ENCODE data around the gene DPEP3. TPM values are rescaled to one million over a fixed set of nuclear protein-coding genes. Genes with fewer than 3 reads are reported as not detected.
A peak's percentile ranks its signal among the peaks of the same experiment; 100 is the strongest.

Gene DPEP3
- total RNA-seq, 1 experiment from 2014 or later = not detected

DNA sequence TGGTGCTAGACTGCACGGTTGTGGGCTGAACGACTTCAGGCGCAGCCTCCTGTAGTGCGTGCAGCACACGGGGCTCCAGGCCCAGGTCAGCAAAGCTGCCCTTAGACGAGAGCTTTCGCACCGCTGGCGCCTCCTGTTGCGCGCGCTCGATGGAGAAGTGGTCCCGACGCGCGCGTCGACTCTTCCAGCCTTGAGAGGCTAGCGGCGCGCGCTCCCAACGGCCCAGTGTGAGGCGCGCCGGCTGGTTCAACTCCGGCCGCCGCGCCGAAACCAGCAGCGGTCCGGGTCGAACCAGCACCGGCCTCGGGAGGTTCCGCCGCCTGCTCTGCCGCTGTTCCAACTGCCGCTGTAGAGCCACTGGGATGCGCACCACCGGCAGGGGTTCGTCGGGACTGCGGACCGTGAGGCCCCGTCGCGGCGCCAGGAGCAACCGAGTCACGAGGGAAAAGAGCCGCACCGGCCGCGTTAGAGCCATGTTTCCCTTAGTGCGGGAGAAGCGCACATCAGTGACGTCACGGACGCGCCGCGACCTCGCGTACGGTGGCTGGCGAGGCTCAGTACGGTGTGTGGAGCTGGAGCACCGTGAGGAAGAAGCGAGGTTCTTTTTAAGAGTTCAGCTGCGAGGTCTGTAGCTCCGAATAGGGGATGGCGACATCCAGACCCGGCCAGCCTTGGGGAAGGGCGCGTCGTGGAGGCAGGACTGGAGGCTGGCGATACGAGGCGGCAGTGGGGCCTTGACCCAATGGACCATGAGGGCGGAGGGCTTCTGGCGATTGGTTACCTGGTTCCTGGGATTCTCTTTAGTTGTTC lies 42.6 kb upstream of the DPEP3 start, which contains the start of the genes DDX28 and DUS2:
Gene DDX28, minus strand, starts transcription at position 505 of the 810 bp plus-strand sequence. Its CDS starts 30 bp downstream, at position 475.
Gene DUS2, plus strand, starts transcription at position 557 of the 810 bp plus-strand sequence. CDS start 14,740 bp downstream, outside the sequence.
- H3K9ac ChIP-seq (ENCODE audit: low read length) = peak within 1 kb of the TSS; percentile 97
- H3K9me2 ChIP-seq (replicated peaks; ENCODE audit: low read length) = no peaks in the 10 kb centered on the region
- ChIA-PET POLR2A (ENCODE audit: unreplicated experiment) (interaction anchor here (0.6 kb wide), 2 partner anchors 96 to 121 kb away, joined by 3 read pairs; no protein-coding TSS in a partner anchor), CTCF (interaction anchor here (0.6 to 0.9 kb wide), 3 partner anchors 18 to 350 kb away, joined by 3 to 4 read pairs (median 3); no protein-coding TSS in a partner anchor)
- intact Hi-C loops (cut with micrococcal nuclease) = no loop called here
- peak within 1 kb of the TSS; percentile 31 for H3K27ac ChIP-seq (ENCODE audit: low read length)
- H3K4me1 ChIP-seq (ENCODE audit: insufficient read depth, low read length) = peaks cover 5% of the 10 kb centered on the region; the same call in 1 of the 2 replicates
- H3F3A ChIP-seq (ENCODE audit: low read length, unreplicated experiment) = no peaks in the 10 kb centered on the region
- DNase-seq (peak; percentile 88), ATAC-seq (peak; percentile 88)
- H3K4me2 ChIP-seq (ENCODE audit: low read length) = peak within 1 kb of the TSS; percentile 100
- H2AFZ ChIP-seq (ENCODE audit: low read length) = peak within 1 kb of the TSS; percentile 94
- H3K79me2 ChIP-seq (ENCODE audit: low read length) = peaks cover 39% of the 10 kb centered on the region
- peak within 1 kb of the TSS; percentile 100 for H3K4me3 ChIP-seq (ENCODE audit: low read length)
- no peaks in the 10 kb centered on the region for H3K27me3 ChIP-seq (ENCODE audit: low read length)
- H3K9me3 ChIP-seq (ENCODE audit: low read length) = no peaks in the 10 kb centered on the region
- TF ChIP-seq EZH2 (IDR thresholded peaks at IDR 0.05; ENCODE audit: low read length, unreplicated experiment) (no peak), EZH2phosphoT487 (IDR thresholded peaks at IDR 0.05; ENCODE audit: borderline replicate concordance, low read length) (no peak)
- TF ChIP-seq, protein P1, sequence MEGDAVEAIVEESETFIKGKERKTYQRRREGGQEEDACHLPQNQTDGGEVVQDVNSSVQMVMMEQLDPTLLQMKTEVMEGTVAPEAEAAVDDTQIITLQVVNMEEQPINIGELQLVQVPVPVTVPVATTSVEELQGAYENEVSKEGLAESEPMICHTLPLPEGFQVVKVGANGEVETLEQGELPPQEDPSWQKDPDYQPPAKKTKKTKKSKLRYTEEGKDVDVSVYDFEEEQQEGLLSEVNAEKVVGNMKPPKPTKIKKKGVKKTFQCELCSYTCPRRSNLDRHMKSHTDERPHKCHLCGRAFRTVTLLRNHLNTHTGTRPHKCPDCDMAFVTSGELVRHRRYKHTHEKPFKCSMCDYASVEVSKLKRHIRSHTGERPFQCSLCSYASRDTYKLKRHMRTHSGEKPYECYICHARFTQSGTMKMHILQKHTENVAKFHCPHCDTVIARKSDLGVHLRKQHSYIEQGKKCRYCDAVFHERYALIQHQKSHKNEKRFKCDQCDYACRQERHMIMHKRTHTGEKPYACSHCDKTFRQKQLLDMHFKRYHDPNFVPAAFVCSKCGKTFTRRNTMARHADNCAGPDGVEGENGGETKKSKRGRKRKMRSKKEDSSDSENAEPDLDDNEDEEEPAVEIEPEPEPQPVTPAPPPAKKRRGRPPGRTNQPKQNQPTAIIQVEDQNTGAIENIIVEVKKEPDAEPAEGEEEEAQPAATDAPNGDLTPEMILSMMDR (conservative IDR thresholded peaks at IDR 0.05; ENCODE audit: low read depth, low read length) = no peak
- H4K20me1 ChIP-seq (ENCODE audit: low read length) = no peaks in the 10 kb centered on the region
- no peaks in the 10 kb centered on the region for H3K36me3 ChIP-seq (ENCODE audit: low read depth, low read length)
- no TSS peak for BruUV-seq (replicated peaks)

DNA sequence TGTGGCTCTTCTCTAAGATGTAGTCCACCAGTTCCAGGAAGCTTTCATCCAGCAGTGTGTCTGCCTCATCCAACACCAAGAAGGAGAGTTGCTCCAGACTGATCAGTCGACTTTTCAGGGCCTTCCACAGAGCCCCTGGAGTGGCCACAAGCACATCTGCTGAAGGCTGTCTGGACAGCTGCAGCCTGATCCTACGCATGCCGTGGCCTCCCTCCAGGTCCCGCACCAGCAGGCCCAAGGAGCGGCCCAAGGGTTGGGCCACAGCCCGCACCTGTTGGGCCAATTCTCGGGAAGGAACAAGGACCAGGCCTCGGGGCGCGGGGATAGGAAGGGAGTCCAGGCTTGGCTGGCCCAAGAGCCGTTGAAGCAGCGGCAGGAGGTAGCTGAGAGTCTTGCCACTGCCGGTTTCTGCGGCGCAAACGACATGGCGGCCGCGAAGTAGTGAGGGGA lies 42.0 kb upstream of the DPEP3 start:
- peak overlapping the region; percentile 31; the same call in 1 of the 2 replicates for H3K27ac ChIP-seq (ENCODE audit: low read length)
- H3K27me3 ChIP-seq (ENCODE audit: low read length) = no peaks in the 10 kb centered on the region
- H3K4me3 ChIP-seq (ENCODE audit: low read length) = peak overlapping the region; percentile 100
- no peak for ATAC-seq
- ChIA-PET POLR2A (ENCODE audit: unreplicated experiment) (no interaction called here), CTCF (interaction anchor here (0.9 kb wide), 1 partner anchor 18 kb away, joined by 3 read pairs; no protein-coding TSS in a partner anchor)
- no TSS peak for BruUV-seq (replicated peaks)
- TF ChIP-seq EZH2 (IDR thresholded peaks at IDR 0.05; ENCODE audit: low read length, unreplicated experiment) (no peak), EZH2phosphoT487 (IDR thresholded peaks at IDR 0.05; ENCODE audit: borderline replicate concordance, low read length) (no peak)
- TF ChIP-seq, protein P1 (conservative IDR thresholded peaks at IDR 0.05; ENCODE audit: low read depth, low read length) = no peak
- no peaks in the 10 kb centered on the region for H3K9me3 ChIP-seq (ENCODE audit: low read length)
- H3K79me2 ChIP-seq (ENCODE audit: low read length) = peaks cover 39% of the 10 kb centered on the region
- peak overlapping the region; percentile 100 for H3K4me2 ChIP-seq (ENCODE audit: low read length)
- H4K20me1 ChIP-seq (ENCODE audit: low read length) = no peaks in the 10 kb centered on the region
- no peaks in the 10 kb centered on the region for H3K9me2 ChIP-seq (replicated peaks; ENCODE audit: low read length)
- H2AFZ ChIP-seq (ENCODE audit: low read length) = peak overlapping the region; percentile 94
- intact Hi-C loops (cut with micrococcal nuclease) = no loop called here
- H3K4me1 ChIP-seq (ENCODE audit: insufficient read depth, low read length) = peaks cover 5% of the 10 kb centered on the region; the same call in 1 of the 2 replicates
- H3K36me3 ChIP-seq (ENCODE audit: low read depth, low read length) = no peaks in the 10 kb centered on the region
- H3K9ac ChIP-seq (ENCODE audit: low read length) = peak overlapping the region; percentile 97
- H3F3A ChIP-seq (ENCODE audit: low read length, unreplicated experiment) = no peaks in the 10 kb centered on the region
- DNase-seq = no peak
